Ramos (cell line): Measurements from ENCODE around the gene PTGER2.

Experiments used
- in situ Hi-C: fragments of 300-500 bp; cut with MboI; formaldehyde crosslinking; loops from one replicate; pipeline ENCODE4 v1.14.3; 2022; ENCODE audit warnings: low sequenced_read_pairs; ENCODE audit not compliant: unreplicated experiment

Gene PTGER2

DNA sequence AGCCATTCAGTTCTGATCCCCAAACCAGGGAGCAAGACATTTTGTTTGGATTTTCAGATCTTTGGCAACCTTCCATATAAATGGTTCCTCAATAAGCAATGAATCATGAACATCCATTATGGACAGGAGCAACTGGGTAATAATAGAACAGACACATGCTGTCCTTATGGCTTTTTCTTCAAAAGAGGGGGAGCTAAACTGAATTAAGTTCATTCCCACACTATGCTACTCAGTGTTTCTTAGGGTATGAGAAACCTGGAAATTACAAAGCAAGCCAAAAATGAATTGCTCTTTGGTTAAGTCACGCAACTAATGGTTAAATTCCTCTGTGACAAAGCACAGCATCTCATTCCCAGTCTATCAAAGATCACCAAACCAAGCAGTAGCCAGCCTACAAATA lies 51.0 kb downstream of the PTGER2 start:
- in situ Hi-C loops: no loop called here

DNA sequence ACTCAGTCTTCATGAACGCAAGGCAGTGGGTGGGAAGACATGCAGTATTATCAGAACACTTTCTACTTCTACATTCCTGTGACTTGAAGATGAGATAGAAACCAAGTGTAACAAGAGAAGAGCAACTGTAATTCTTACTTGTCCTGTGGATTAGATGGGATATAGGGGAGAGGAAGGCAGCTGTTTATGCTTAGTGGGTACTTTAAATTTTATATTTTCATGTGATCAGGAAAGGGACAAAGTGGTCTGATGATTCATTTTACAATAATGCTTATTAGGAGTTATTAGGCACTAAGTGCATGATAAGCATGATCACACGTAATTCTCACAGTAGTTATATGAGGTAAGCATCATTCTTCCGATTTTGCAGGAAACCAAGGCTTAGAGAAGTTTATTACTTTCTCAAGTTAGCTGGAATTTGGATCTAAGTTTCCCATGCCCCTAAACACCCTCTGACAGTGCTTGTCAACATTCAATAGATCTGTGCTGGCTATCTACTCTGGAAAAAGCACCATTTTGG lies 52.7 kb downstream of the PTGER2 start:
- in situ Hi-C loops: no loop called here

DNA sequence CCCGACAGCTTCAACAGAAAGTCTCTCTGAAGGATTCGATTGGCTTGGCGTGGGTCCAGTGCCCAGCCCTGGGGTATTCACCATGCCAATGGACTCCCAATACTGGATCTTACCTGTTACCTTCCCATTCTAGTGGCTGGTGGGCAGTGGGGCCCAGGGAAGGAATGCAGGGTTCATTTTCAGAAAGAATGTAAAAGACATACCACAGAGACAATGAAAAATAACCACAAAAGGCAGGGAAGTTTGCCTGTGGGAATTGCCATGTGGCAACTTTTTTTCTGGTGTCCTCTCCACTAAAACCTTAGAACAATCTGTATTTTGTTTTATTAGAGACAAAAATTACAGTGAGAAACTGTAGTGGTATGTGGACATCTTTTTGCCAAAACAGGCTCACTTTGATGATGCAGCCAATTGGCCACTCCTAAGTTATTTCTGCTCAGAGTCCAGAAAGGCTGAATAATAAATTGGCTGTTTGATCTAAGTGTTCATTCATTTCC lies 55.2 kb downstream of the PTGER2 start:
- in situ Hi-C loops: no loop called here

- in situ Hi-C loops: no loop called here
These were observed 56.4 kb downstream of the PTGER2 start for GRCh38 chr14:52370406-52370935.

DNA sequence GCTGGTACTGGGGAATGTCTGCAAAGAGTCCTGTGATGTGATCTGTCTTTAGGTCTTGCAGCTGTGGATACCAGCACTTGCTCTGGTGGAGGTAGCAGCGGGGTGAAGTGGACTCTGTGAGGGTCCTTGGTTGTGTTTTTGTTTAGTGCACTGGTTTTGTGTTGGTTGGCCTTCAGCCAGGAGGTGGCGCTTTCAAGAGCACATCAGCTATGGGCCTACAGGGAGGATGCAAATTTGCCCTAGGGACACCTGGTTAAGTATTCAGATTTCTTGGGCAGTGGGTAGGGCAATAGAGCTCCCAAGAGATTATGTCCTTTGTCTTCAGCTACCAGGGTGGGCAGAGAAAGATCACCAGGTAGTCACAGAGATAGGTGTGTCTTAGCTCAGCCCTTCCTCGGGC lies 63.8 kb downstream of the PTGER2 start:
- in situ Hi-C loops: no loop called here
